Measurements from ENCODE around the gene INMT.

INMT gene

GRCh38 chr7:30765408-30765807 lies 13.5 kb downstream of the INMT start:
- no peak for DNase-seq
- Histone ChIP-seq H3K9ac (ENCODE audit: low read length) (no peak overlapping the region), H3F3A (ENCODE audit: insufficient read depth, low read length) (0 out of 2 replicates have a peak, but pooled peaks cover 6% of the 10 kb centered on the region), H3K4me3 (ENCODE audit: low read length) (no peak overlapping the region), H3K79me2 (ENCODE audit: low read length) (no peaks in the 10 kb centered on the region), H4K20me1 (ENCODE audit: insufficient read depth, low read length) (no peaks in the 10 kb centered on the region), H3K27ac (ENCODE audit: low read length) (no peak overlapping the region), H2AFZ (ENCODE audit: low read length) (no peak overlapping the region), H3K27me3 (replicated peaks; ENCODE audit: insufficient read depth, low read length) (no peaks in the 10 kb centered on the region; the same call in 1 of the 2 replicates), H3K4me1 (ENCODE audit: low read length) (peaks cover 22% of the 10 kb centered on the region), H3K36me3 (replicated peaks; ENCODE audit: insufficient read depth, low read length) (no peaks in the 10 kb centered on the region), H3K9me3 (replicated peaks; ENCODE audit: insufficient read depth, low read length) (no peaks in the 10 kb centered on the region), H3K9me2 (replicated peaks; ENCODE audit: insufficient read depth, low read length) (no peaks in the 10 kb centered on the region), H3K4me2 (ENCODE audit: low read depth, low read length) (no peak overlapping the region)
- no peak for TF ChIP-seq EZH2phosphoT487 (IDR thresholded peaks at IDR 0.05; ENCODE audit: low read length)
- TF ChIP-seq CTCF (IDR thresholded peaks at IDR 0.05; ENCODE audit: low read length): no peak
- TF ChIP-seq EZH2 (optimal IDR thresholded peaks at IDR 0.05; ENCODE audit: low read depth, low read length): no peak

GRCh38 chr7:30770845-30771173 lies 18.9 kb downstream of the INMT start:
- Histone ChIP-seq H3K4me1 (ENCODE audit: low read length) (no peaks in the 10 kb centered on the region), H3K79me2 (ENCODE audit: low read length) (no peaks in the 10 kb centered on the region), H3F3A (ENCODE audit: insufficient read depth, low read length) (no peaks in the 10 kb centered on the region), H4K20me1 (ENCODE audit: insufficient read depth, low read length) (no peaks in the 10 kb centered on the region), H3K27me3 (replicated peaks; ENCODE audit: insufficient read depth, low read length) (no peaks in the 10 kb centered on the region), H3K4me2 (ENCODE audit: low read depth, low read length) (peak overlapping the region; percentile 92), H3K36me3 (replicated peaks; ENCODE audit: insufficient read depth, low read length) (no peaks in the 10 kb centered on the region), H3K9me2 (replicated peaks; ENCODE audit: insufficient read depth, low read length) (no peaks in the 10 kb centered on the region), H2AFZ (ENCODE audit: low read length) (peak overlapping the region; percentile 94), H3K9ac (ENCODE audit: low read length) (peak overlapping the region; percentile 86; the same call in 1 of the 2 replicates), H3K27ac (ENCODE audit: low read length) (no peak overlapping the region), H3K4me3 (ENCODE audit: low read length) (peak overlapping the region; percentile 89), H3K9me3 (replicated peaks; ENCODE audit: insufficient read depth, low read length) (no peaks in the 10 kb centered on the region)
- no peak for TF ChIP-seq CTCF (IDR thresholded peaks at IDR 0.05; ENCODE audit: low read length)
- no peak for TF ChIP-seq EZH2 (optimal IDR thresholded peaks at IDR 0.05; ENCODE audit: low read depth, low read length)
- no peak for TF ChIP-seq EZH2phosphoT487 (IDR thresholded peaks at IDR 0.05; ENCODE audit: low read length)
- no peak for DNase-seq

- H3K27ac ChIP-seq (ENCODE audit: low read length): peak within 1 kb of the TSS; percentile 43; the same call in 1 of the 2 replicates
- TF ChIP-seq CTCF (IDR thresholded peaks at IDR 0.05; ENCODE audit: low read length): no peak
- TF ChIP-seq EZH2phosphoT487 (IDR thresholded peaks at IDR 0.05; ENCODE audit: low read length): no peak
- H3K4me1 ChIP-seq (ENCODE audit: low read length): no peaks in the 10 kb centered on the region
- no peaks in the 10 kb centered on the region for H3K36me3 ChIP-seq (replicated peaks; ENCODE audit: insufficient read depth, low read length)
- no peaks in the 10 kb centered on the region for H3K79me2 ChIP-seq (ENCODE audit: low read length)
- H3K4me3 ChIP-seq (ENCODE audit: low read length): peak within 1 kb of the TSS; percentile 89
- H4K20me1 ChIP-seq (ENCODE audit: insufficient read depth, low read length): no peaks in the 10 kb centered on the region
- no peaks in the 10 kb centered on the region for H3K9me2 ChIP-seq (replicated peaks; ENCODE audit: insufficient read depth, low read length)
- H3K9me3 ChIP-seq (replicated peaks; ENCODE audit: insufficient read depth, low read length): no peaks in the 10 kb centered on the region
- H3K9ac ChIP-seq (ENCODE audit: low read length): peak within 1 kb of the TSS; percentile 86
- H3K4me2 ChIP-seq (ENCODE audit: low read depth, low read length): peak within 1 kb of the TSS; percentile 92
- DNase-seq: peak; percentile 71
- H2AFZ ChIP-seq (ENCODE audit: low read length): peak within 1 kb of the TSS; percentile 94
- no peaks in the 10 kb centered on the region for H3K27me3 ChIP-seq (replicated peaks; ENCODE audit: insufficient read depth, low read length)
- H3F3A ChIP-seq (ENCODE audit: insufficient read depth, low read length): no peaks in the 10 kb centered on the region
Observed at GRCh38 chr7:30771174-30771879, 19.4 kb downstream of the INMT start, which contains the start of gene MINDY4. Gene MINDY4 (plus strand): TSS chr7:30771417. CDS start chr7:30771494, 77 bp downstream.
